ENCODE data around the gene CEL. TPM values are rescaled to one million over a fixed set of nuclear protein-coding genes. Genes with fewer than 3 reads are reported as not detected.

Gene CEL
- total RNA-seq, 1 experiment from 2014 or later: 6.6 TPM

DNA sequence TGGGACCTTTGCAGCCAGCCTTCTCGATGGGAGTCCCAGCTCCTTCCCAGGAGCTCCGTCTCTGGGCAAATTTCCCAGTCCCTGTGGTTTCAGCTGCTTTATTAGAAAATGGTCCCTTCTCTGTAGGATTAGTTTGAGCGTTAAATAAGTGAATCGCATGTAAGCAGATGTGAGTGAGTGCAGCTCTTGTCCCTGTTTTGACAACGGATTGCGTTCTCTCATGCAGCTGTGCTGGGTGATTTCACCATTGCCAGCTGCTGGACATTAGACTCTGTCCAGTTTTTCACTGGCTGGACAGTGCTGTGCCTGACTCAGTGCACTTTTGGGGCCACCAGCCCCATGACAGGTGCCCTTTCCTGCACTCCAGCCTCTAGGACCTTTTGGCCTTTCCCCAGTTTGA is 11.6 kb upstream of the CEL start (continued):
- TF ChIP-seq, protein P1, sequence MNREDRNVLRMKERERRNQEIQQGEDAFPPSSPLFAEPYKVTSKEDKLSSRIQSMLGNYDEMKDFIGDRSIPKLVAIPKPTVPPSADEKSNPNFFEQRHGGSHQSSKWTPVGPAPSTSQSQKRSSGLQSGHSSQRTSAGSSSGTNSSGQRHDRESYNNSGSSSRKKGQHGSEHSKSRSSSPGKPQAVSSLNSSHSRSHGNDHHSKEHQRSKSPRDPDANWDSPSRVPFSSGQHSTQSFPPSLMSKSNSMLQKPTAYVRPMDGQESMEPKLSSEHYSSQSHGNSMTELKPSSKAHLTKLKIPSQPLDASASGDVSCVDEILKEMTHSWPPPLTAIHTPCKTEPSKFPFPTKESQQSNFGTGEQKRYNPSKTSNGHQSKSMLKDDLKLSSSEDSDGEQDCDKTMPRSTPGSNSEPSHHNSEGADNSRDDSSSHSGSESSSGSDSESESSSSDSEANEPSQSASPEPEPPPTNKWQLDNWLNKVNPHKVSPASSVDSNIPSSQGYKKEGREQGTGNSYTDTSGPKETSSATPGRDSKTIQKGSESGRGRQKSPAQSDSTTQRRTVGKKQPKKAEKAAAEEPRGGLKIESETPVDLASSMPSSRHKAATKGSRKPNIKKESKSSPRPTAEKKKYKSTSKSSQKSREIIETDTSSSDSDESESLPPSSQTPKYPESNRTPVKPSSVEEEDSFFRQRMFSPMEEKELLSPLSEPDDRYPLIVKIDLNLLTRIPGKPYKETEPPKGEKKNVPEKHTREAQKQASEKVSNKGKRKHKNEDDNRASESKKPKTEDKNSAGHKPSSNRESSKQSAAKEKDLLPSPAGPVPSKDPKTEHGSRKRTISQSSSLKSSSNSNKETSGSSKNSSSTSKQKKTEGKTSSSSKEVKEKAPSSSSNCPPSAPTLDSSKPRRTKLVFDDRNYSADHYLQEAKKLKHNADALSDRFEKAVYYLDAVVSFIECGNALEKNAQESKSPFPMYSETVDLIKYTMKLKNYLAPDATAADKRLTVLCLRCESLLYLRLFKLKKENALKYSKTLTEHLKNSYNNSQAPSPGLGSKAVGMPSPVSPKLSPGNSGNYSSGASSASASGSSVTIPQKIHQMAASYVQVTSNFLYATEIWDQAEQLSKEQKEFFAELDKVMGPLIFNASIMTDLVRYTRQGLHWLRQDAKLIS (CRISPR knock-in tag; IDR thresholded peaks at IDR 0.05; ENCODE audit: borderline replicate concordance): no peak
- TF ChIP-seq, protein P2, sequence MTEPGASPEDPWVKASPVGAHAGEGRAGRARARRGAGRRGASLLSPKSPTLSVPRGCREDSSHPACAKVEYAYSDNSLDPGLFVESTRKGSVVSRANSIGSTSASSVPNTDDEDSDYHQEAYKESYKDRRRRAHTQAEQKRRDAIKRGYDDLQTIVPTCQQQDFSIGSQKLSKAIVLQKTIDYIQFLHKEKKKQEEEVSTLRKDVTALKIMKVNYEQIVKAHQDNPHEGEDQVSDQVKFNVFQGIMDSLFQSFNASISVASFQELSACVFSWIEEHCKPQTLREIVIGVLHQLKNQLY (CRISPR knock-in tag; IDR thresholded peaks at IDR 0.05): no peak
- TF ChIP-seq ETV6 (CRISPR knock-in tag; IDR thresholded peaks at IDR 0.05) (no peak), JAZF1 (CRISPR knock-in tag; IDR thresholded peaks at IDR 0.05) (no peak), GABPB1 (CRISPR knock-in tag; IDR thresholded peaks at IDR 0.05) (no peak), ZNF423 (CRISPR knock-in tag; IDR thresholded peaks at IDR 0.05) (no peak), ZNF396 (CRISPR knock-in tag; IDR thresholded peaks at IDR 0.05; ENCODE audit: borderline replicate concordance) (no peak), ZNF416 (CRISPR knock-in tag; IDR thresholded peaks at IDR 0.05) (no peak)
- TF ChIP-seq, protein P3, sequence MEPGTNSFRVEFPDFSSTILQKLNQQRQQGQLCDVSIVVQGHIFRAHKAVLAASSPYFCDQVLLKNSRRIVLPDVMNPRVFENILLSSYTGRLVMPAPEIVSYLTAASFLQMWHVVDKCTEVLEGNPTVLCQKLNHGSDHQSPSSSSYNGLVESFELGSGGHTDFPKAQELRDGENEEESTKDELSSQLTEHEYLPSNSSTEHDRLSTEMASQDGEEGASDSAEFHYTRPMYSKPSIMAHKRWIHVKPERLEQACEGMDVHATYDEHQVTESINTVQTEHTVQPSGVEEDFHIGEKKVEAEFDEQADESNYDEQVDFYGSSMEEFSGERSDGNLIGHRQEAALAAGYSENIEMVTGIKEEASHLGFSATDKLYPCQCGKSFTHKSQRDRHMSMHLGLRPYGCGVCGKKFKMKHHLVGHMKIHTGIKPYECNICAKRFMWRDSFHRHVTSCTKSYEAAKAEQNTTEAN (CRISPR knock-in tag; IDR thresholded peaks at IDR 0.05): no peak
- TF ChIP-seq, protein P4, sequence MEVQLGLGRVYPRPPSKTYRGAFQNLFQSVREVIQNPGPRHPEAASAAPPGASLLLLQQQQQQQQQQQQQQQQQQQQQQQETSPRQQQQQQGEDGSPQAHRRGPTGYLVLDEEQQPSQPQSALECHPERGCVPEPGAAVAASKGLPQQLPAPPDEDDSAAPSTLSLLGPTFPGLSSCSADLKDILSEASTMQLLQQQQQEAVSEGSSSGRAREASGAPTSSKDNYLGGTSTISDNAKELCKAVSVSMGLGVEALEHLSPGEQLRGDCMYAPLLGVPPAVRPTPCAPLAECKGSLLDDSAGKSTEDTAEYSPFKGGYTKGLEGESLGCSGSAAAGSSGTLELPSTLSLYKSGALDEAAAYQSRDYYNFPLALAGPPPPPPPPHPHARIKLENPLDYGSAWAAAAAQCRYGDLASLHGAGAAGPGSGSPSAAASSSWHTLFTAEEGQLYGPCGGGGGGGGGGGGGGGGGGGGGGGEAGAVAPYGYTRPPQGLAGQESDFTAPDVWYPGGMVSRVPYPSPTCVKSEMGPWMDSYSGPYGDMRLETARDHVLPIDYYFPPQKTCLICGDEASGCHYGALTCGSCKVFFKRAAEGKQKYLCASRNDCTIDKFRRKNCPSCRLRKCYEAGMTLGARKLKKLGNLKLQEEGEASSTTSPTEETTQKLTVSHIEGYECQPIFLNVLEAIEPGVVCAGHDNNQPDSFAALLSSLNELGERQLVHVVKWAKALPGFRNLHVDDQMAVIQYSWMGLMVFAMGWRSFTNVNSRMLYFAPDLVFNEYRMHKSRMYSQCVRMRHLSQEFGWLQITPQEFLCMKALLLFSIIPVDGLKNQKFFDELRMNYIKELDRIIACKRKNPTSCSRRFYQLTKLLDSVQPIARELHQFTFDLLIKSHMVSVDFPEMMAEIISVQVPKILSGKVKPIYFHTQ (CRISPR knock-in tag; IDR thresholded peaks at IDR 0.05): no peak

DNA sequence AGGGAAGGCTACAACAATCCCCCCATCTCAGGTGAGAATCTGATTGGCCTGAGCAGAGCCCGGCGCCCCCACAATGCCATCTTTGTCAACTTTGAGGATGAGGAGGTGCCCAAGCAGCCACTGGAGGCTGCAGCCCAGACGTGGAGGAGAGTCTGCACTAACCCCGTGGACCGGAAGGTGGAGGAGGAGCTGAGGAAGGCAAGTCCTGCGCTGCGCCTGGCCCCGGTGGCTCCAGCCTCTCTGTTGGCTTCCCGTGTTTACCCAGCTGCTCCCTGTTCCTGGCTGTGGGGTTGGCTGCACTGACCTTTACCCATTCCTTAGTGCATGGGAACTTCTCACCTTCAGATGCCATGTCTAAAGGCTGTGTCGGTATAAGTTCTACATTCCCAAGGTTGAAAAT is 11.0 kb upstream of the CEL start:
- Mint-ChIP-seq H3K9me3 (no peaks in the 10 kb centered on the region), H3K27ac (0 out of 2 replicates have a peak overlapping the region, but pooled peaks have one; percentile 41), H3K4me1 (no peaks in the 10 kb centered on the region), H3K4me3 (no peak overlapping the region), H3K27me3 (ENCODE audit: low read depth) (no peaks in the 10 kb centered on the region), H3K36me3 (peaks cover 60% of the 10 kb centered on the region)
- DNase-seq (ENCODE audit: low spot score) (no peak), ATAC-seq (no peak)
- ChIA-PET CTCF (interaction anchor here (0.6 kb wide), 1 partner anchor 92 kb away, joined by 3 read pairs; no protein-coding TSS in a partner anchor), POLR2A (no interaction called here)
- TF ChIP-seq, protein P4 (CRISPR knock-in tag; IDR thresholded peaks at IDR 0.05): no peak
- TF ChIP-seq, protein P5, sequence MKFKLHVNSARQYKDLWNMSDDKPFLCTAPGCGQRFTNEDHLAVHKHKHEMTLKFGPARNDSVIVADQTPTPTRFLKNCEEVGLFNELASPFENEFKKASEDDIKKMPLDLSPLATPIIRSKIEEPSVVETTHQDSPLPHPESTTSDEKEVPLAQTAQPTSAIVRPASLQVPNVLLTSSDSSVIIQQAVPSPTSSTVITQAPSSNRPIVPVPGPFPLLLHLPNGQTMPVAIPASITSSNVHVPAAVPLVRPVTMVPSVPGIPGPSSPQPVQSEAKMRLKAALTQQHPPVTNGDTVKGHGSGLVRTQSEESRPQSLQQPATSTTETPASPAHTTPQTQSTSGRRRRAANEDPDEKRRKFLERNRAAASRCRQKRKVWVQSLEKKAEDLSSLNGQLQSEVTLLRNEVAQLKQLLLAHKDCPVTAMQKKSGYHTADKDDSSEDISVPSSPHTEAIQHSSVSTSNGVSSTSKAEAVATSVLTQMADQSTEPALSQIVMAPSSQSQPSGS (CRISPR knock-in tag; IDR thresholded peaks at IDR 0.05; ENCODE audit: borderline replicate concordance, low read depth): no peak
- TF ChIP-seq, protein P6, sequence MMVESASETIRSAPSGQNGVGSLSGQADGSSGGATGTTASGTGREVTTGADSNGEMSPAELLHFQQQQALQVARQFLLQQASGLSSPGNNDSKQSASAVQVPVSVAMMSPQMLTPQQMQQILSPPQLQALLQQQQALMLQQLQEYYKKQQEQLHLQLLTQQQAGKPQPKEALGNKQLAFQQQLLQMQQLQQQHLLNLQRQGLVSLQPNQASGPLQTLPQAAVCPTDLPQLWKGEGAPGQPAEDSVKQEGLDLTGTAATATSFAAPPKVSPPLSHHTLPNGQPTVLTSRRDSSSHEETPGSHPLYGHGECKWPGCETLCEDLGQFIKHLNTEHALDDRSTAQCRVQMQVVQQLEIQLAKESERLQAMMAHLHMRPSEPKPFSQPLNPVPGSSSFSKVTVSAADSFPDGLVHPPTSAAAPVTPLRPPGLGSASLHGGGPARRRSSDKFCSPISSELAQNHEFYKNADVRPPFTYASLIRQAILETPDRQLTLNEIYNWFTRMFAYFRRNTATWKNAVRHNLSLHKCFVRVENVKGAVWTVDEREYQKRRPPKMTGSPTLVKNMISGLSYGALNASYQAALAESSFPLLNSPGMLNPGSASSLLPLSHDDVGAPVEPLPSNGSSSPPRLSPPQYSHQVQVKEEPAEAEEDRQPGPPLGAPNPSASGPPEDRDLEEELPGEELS (CRISPR knock-in tag; IDR thresholded peaks at IDR 0.05): no peak
- TF ChIP-seq, protein P7, sequence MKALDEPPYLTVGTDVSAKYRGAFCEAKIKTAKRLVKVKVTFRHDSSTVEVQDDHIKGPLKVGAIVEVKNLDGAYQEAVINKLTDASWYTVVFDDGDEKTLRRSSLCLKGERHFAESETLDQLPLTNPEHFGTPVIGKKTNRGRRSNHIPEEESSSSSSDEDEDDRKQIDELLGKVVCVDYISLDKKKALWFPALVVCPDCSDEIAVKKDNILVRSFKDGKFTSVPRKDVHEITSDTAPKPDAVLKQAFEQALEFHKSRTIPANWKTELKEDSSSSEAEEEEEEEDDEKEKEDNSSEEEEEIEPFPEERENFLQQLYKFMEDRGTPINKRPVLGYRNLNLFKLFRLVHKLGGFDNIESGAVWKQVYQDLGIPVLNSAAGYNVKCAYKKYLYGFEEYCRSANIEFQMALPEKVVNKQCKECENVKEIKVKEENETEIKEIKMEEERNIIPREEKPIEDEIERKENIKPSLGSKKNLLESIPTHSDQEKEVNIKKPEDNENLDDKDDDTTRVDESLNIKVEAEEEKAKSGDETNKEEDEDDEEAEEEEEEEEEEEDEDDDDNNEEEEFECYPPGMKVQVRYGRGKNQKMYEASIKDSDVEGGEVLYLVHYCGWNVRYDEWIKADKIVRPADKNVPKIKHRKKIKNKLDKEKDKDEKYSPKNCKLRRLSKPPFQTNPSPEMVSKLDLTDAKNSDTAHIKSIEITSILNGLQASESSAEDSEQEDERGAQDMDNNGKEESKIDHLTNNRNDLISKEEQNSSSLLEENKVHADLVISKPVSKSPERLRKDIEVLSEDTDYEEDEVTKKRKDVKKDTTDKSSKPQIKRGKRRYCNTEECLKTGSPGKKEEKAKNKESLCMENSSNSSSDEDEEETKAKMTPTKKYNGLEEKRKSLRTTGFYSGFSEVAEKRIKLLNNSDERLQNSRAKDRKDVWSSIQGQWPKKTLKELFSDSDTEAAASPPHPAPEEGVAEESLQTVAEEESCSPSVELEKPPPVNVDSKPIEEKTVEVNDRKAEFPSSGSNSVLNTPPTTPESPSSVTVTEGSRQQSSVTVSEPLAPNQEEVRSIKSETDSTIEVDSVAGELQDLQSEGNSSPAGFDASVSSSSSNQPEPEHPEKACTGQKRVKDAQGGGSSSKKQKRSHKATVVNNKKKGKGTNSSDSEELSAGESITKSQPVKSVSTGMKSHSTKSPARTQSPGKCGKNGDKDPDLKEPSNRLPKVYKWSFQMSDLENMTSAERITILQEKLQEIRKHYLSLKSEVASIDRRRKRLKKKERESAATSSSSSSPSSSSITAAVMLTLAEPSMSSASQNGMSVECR (CRISPR knock-in tag; IDR thresholded peaks at IDR 0.05; ENCODE audit: borderline replicate concordance): no peak
- TF ChIP-seq, protein P8, sequence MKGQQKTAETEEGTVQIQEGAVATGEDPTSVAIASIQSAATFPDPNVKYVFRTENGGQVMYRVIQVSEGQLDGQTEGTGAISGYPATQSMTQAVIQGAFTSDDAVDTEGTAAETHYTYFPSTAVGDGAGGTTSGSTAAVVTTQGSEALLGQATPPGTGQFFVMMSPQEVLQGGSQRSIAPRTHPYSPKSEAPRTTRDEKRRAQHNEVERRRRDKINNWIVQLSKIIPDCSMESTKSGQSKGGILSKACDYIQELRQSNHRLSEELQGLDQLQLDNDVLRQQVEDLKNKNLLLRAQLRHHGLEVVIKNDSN (CRISPR knock-in tag; IDR thresholded peaks at IDR 0.05): no peak
